Mesothelial cell of epicardium (in vitro differentiated cells): Measurements from ENCODE around the gene MNX1. TPM values are rescaled to one million over a fixed set of nuclear protein-coding genes. Genes with fewer than 3 reads are reported as not detected.

Source experiments
- DNase-seq, 2 experiments: peaks; one replicate each; pipeline ENCODE4 v3.0.0; 2021; ENCODE audit warnings: low spot score in 2 of 2; ENCODE audit not compliant: unreplicated experiment in 2 of 2
- H3K27ac Mint-ChIP-seq: 2 replicates; pipeline ENCODE4 v1.8.0; 2021; ENCODE audit warnings: mixed read lengths
- H3K27me3 Mint-ChIP-seq: 2 replicates; pipeline ENCODE4 v1.8.0; 2021; ENCODE audit warnings: low read depth, mixed read lengths
- H3K36me3 Mint-ChIP-seq: 2 replicates; pipeline ENCODE4 v1.8.0; 2021; ENCODE audit warnings: mixed read lengths
- H3K4me1 Mint-ChIP-seq: 2 replicates; pipeline ENCODE4 v1.8.0; 2021; ENCODE audit warnings: mixed read lengths
- H3K4me3 Mint-ChIP-seq: 2 replicates; pipeline ENCODE4 v1.8.0; 2021; ENCODE audit warnings: mild to moderate bottlenecking, moderate library complexity, mixed read lengths
- H3K9me3 Mint-ChIP-seq: 2 replicates; pipeline ENCODE4 v1.8.0; 2021; ENCODE audit warnings: mixed read lengths
- total RNA-seq: library from RNA; stranded (reverse); gene quantifications from 3 replicates; pipeline ENCODE4 v1.2.1, GENCODE V29; 2021
- TF ChIP-seq, protein P1 (sequence below): fragments of 200-600 bp; sonication (generic); IDR thresholded peaks from one replicate; pipeline ENCODE4 v1.5.0; 2021; ENCODE audit warnings: antibody characterized with exemption; ENCODE audit not compliant: unreplicated experiment

MNX1 gene
- total RNA-seq, 1 donor from 2014 or later = not detected

DNA sequence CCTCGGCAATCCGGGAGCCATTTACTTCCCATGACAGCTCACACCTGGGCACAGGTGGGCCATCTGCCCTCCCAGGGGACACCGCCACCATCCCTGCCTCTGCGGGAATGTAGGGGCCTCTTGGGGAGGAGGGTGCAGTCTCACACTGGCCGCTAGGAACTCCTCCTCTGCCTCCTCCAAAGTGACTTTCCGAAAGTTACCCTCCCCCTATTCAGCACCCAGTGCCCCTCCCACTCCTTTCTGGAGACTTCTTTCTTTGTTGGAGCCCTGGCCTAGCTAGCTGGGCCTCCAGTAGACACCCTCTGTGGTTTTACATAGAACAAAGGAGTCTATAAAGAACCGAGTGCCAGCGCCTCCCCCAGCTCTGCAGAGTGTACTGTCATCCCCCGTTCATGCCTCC, 45.8 kb upstream of the MNX1 start:
- TF ChIP-seq, protein P1, sequence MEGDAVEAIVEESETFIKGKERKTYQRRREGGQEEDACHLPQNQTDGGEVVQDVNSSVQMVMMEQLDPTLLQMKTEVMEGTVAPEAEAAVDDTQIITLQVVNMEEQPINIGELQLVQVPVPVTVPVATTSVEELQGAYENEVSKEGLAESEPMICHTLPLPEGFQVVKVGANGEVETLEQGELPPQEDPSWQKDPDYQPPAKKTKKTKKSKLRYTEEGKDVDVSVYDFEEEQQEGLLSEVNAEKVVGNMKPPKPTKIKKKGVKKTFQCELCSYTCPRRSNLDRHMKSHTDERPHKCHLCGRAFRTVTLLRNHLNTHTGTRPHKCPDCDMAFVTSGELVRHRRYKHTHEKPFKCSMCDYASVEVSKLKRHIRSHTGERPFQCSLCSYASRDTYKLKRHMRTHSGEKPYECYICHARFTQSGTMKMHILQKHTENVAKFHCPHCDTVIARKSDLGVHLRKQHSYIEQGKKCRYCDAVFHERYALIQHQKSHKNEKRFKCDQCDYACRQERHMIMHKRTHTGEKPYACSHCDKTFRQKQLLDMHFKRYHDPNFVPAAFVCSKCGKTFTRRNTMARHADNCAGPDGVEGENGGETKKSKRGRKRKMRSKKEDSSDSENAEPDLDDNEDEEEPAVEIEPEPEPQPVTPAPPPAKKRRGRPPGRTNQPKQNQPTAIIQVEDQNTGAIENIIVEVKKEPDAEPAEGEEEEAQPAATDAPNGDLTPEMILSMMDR = no peak
- Mint-ChIP-seq H3K4me3 (no peak overlapping the region), H3K36me3 (no peaks in the 10 kb centered on the region), H3K27ac (no peak overlapping the region), H3K27me3 (peaks cover 60% of the 10 kb centered on the region), H3K9me3 (peaks cover 13% of the 10 kb centered on the region), H3K4me1 (no peaks in the 10 kb centered on the region)
- DNase-seq = no peak

DNA sequence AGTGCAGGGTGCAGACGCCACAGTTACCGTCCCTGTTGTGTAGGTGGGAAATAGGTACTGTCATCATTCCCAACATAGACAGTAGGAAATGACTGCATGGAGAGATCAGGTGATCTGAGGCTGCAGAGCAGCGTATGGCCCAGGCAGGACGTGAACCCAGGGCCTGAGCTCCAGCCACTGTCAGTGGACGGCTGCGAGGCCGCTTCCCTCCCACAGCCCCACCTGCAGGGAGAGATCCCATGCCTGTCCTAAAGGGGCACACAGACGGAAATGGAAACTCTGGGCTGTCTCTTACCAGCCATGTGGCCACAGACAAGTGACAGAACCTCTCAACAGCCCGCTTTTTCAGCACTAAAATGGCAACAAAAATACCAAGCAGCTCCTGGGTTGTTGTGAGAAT, 44.5 kb upstream of the MNX1 start:
- no peaks in the 10 kb centered on the region for H3K36me3 Mint-ChIP-seq
- H3K4me3 Mint-ChIP-seq = no peak overlapping the region
- peaks cover 13% of the 10 kb centered on the region for H3K9me3 Mint-ChIP-seq
- H3K4me1 Mint-ChIP-seq = no peaks in the 10 kb centered on the region
- TF ChIP-seq, protein P1 = no peak
- H3K27ac Mint-ChIP-seq = no peak overlapping the region
- H3K27me3 Mint-ChIP-seq = peaks cover 65% of the 10 kb centered on the region
- no peak for DNase-seq

DNA sequence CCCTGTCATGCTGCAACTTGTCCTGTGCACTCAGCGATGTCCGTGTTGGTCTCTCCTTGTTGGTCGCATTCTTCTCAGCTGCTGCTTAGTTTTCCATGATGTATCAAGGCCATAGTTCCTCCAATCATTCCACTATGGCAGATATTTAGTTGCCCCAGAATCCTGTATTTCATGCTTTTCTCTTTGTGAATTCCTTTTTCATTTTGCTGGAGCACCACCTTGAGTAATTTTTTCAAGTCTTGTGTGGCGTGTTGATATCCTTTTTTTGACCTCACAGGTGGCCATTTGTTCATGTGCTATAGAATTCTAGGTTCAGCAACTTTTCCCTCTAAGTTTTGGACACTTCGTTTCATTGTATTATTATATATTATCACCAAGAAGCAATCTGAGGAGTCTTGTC, 42.7 kb upstream of the MNX1 start:
- H3K4me3 Mint-ChIP-seq = no peak overlapping the region
- TF ChIP-seq, protein P1 = no peak

DNA sequence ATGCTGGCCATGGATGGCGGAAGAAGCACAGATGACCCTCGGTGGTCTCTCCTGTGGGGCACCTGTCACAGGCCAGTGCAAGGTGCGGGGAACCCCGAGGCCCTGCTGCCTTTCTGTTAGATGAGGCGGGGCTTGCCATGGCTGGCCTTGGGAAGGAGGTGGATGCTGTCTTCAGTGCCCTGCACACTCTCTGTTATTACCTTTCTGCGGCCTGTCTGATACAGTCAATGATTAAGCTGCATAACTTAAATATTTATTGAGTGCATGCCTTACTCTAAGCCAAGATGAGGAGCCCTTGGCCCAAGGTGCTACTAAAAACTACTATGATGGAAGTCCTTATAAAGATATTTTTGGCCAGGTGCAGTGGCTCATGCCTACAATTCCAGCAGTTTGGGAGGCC, 36.7 kb upstream of the MNX1 start:
- DNase-seq = no peak
- TF ChIP-seq, protein P1 = no peak
- Mint-ChIP-seq H3K27me3 (peaks cover 41% of the 10 kb centered on the region), H3K36me3 (no peaks in the 10 kb centered on the region), H3K27ac (no peak overlapping the region), H3K9me3 (peaks cover 2% of the 10 kb centered on the region), H3K4me3 (no peak overlapping the region), H3K4me1 (no peaks in the 10 kb centered on the region)

More for the DNA sequence above, 42.7 kb upstream of the MNX1 start:
- H3K9me3 Mint-ChIP-seq = peaks cover 13% of the 10 kb centered on the region
- DNase-seq = peak in 1 of 2 experiments; percentile 1
- peaks cover 63% of the 10 kb centered on the region for H3K27me3 Mint-ChIP-seq
- no peak overlapping the region for H3K27ac Mint-ChIP-seq
- no peaks in the 10 kb centered on the region for H3K4me1 Mint-ChIP-seq
- H3K36me3 Mint-ChIP-seq = no peaks in the 10 kb centered on the region

DNA sequence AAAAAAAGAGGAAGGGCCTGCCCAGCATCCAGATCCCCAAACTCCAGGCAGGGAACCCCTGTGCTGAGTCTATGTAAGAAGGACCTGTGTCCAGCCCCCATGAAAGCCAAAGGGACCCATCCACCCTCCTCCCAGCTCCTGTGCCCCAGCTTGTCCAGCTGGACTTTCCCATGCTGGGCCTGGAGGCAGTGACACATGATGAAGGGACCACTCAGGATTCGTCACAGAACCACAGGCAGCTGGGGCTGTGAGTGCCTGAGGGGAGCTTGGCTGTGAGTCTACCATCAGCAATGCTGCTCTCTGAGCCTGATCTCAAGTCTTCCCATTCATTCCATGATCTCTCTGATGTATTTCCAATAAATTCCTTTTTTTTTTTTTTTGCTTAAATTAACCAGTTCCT, 36.2 kb upstream of the MNX1 start:
- peaks cover 46% of the 10 kb centered on the region for H3K27me3 Mint-ChIP-seq
- no peak overlapping the region for H3K4me3 Mint-ChIP-seq
- TF ChIP-seq, protein P1 = no peak
- no peaks in the 10 kb centered on the region for H3K4me1 Mint-ChIP-seq
- no peaks in the 10 kb centered on the region for H3K9me3 Mint-ChIP-seq
- no peak overlapping the region for H3K27ac Mint-ChIP-seq
- DNase-seq = no peak
- H3K36me3 Mint-ChIP-seq = no peaks in the 10 kb centered on the region
